H1 (cell line): ENCODE data around the gene MRPS34. TPM values are rescaled to one million over a fixed set of nuclear protein-coding genes. Genes with fewer than 3 reads are reported as not detected.

ENCODE experiments used
- CTCF ChIA-PET: fragments of 300-600 bp; sonication (Branson Sonifier 250); formaldehyde crosslinking; loops from one replicate; lab custom pipeline; 2021; ENCODE audit not compliant: partially characterized antibody; lab: Charles Lee
- POLR2A ChIA-PET: fragments of 300-600 bp; sonication (Branson Sonifier 250); formaldehyde crosslinking; loops from one replicate; lab custom pipeline; 2021; ENCODE audit warnings: inconsistent platforms; ENCODE audit not compliant: partially characterized antibody; lab: Charles Lee
- DNase-seq, 2 experiments: peaks; one replicate each; pipeline versions ENCODE4 v3.0.0 to v3.0.0-alpha.2; 2010 to 2022; ENCODE audit warnings: low spot score in 2 of 2, low read depth in 1 of 2, mixed read lengths in 1 of 2
- FAIRE-seq: peaks from 2 replicates; lab custom pipeline; 2011; peaks lifted over from hg19 to GRCh38; lab: Jason Lieb, UNC
- H2AFZ ChIP-seq: 2 replicates; pipeline ENCODE4 v1.8.1; 2012; ENCODE audit warnings: low read length, inconsistent platforms
- H2AK5ac ChIP-seq: 2 replicates; pipeline ENCODE4 v1.6.1; 2013; ENCODE audit warnings: low read depth, low read length
- H2BK120ac ChIP-seq: replicated peaks from 2 replicates; pipeline ENCODE3; 2013; ENCODE audit warnings: low read depth, low read length, inconsistent platforms
- H2BK12ac ChIP-seq: 2 replicates; pipeline ENCODE4 v1.6.1; 2013; ENCODE audit warnings: low read depth, low read length
- H2BK15ac ChIP-seq: 2 replicates; pipeline ENCODE4 v1.6.1; 2013; ENCODE audit warnings: low read length
- H2BK20ac ChIP-seq: 2 replicates; pipeline ENCODE4 v1.6.1; 2013; ENCODE audit warnings: low read length
- H2BK5ac ChIP-seq: 2 replicates; pipeline ENCODE4 v1.6.1; 2013; ENCODE audit warnings: low read depth, low read length
- H3K14ac ChIP-seq: 2 replicates; pipeline ENCODE4 v1.6.1; 2013; ENCODE audit warnings: inconsistent platforms; ENCODE audit not compliant: insufficient read length
- H3K18ac ChIP-seq: 2 replicates; pipeline ENCODE4 v1.6.1; 2013; ENCODE audit warnings: low read length; ENCODE audit errors: extremely low read depth
- H3K23ac ChIP-seq: 2 replicates; pipeline ENCODE4 v1.6.1; 2013; ENCODE audit warnings: inconsistent platforms; ENCODE audit not compliant: insufficient read length
- H3K23me2 ChIP-seq: 2 replicates; pipeline ENCODE4 v1.6.1; 2013; ENCODE audit warnings: low read depth, low read length
- H3K27ac ChIP-seq: 2 replicates; pipeline ENCODE4 v1.6.1; 2011; ENCODE audit warnings: low read depth, low read length, inconsistent platforms
- H3K27me3 ChIP-seq, 4 experiments: replicated peaks in 1 of 4; 1 replicate in 1 of 4; 2 replicates in 3 of 4; pipeline versions ENCODE4 v1.6.1 to v1.8.1; 2011 to 2013; ENCODE audit warnings: low read length in 3 of 4, mild to moderate bottlenecking in 3 of 4, inconsistent platforms in 2 of 4, mixed read lengths in 2 of 4, moderate library complexity in 1 of 4; ENCODE audit not compliant: control insufficient read depth in 3 of 4, insufficient read depth in 3 of 4; ENCODE audit errors: extremely low read depth in 1 of 4
- H3K36me3 ChIP-seq, 4 experiments: 2 replicates each; pipeline versions ENCODE4 v1.6.1 to v1.8.1; 2011 to 2013; ENCODE audit warnings: mild to moderate bottlenecking in 4 of 4, low read length in 3 of 4, moderate library complexity in 2 of 4, control low read depth in 1 of 4, inconsistent platforms in 1 of 4; ENCODE audit not compliant: insufficient read depth in 4 of 4, control insufficient read depth in 2 of 4
- H3K4ac ChIP-seq: replicated peaks from 2 replicates; pipeline ENCODE3; 2013; ENCODE audit warnings: low read length, low read depth, mixed read lengths, inconsistent platforms; ENCODE audit not compliant: insufficient read length
- H3K4me1 ChIP-seq, 4 experiments: replicated peaks in 1 of 4; 1 replicate in 1 of 4; 2 replicates in 3 of 4; pipeline versions ENCODE4 v1.6.1 to v1.8.1; 2011 to 2013; ENCODE audit warnings: low read length in 3 of 4, inconsistent platforms in 2 of 4, mixed read lengths in 1 of 4; ENCODE audit not compliant: insufficient read depth in 4 of 4, control insufficient read depth in 3 of 4
- H3K4me2 ChIP-seq, 2 experiments: 2 replicates each; pipeline versions ENCODE4 v1.6.1 to v1.8.1; 2011 to 2013; ENCODE audit warnings: low read depth in 2 of 2, low read length in 2 of 2, control low read depth in 1 of 2, inconsistent platforms in 1 of 2, mild to moderate bottlenecking in 1 of 2; ENCODE audit not compliant: insufficient read depth in 1 of 2
- H3K4me3 ChIP-seq, 4 experiments: fragments of 200-600, 300-600 bp in 1 of 4; sonication (generic), shearing (Covaris generic), sonication (Bioruptor Twin) in 1 of 4; 2 replicates each; pipeline versions ENCODE4 v1.5.1 to v1.8.1; 2011 to 2016; ENCODE audit warnings: low read length in 4 of 4, low read depth in 3 of 4, control low read depth in 2 of 4, inconsistent platforms in 2 of 4, mild to moderate bottlenecking in 2 of 4, mixed read lengths in 1 of 4, moderate library complexity in 1 of 4; ENCODE audit not compliant: insufficient read depth in 2 of 4; ENCODE audit errors: extremely low read depth in 1 of 4
- H3K56ac ChIP-seq: replicated peaks from 2 replicates; pipeline ENCODE3; 2013; ENCODE audit warnings: low read depth, mild to moderate bottlenecking, mixed read lengths, low read length, inconsistent platforms; ENCODE audit not compliant: insufficient read length
- H3K79me1 ChIP-seq: 2 replicates; pipeline ENCODE4 v1.6.1; 2013; ENCODE audit warnings: low read depth, low read length, control low read depth
- H3K79me2 ChIP-seq, 2 experiments: 2 replicates each; pipeline versions ENCODE4 v1.6.1 to v1.8.1; 2012 to 2013; ENCODE audit warnings: low read length in 2 of 2, mild to moderate bottlenecking in 2 of 2, inconsistent platforms in 1 of 2; ENCODE audit not compliant: insufficient read depth in 2 of 2, control insufficient read depth in 1 of 2
- H3K9ac ChIP-seq, 4 experiments: replicated peaks in 1 of 4; 1 replicate in 1 of 4; 2 replicates in 3 of 4; pipeline versions ENCODE4 v1.6.1 to v1.8.1; 2011 to 2013; ENCODE audit warnings: low read depth in 3 of 4, low read length in 3 of 4, control low read depth in 2 of 4, mild to moderate bottlenecking in 2 of 4, moderate library complexity in 2 of 4, inconsistent platforms in 1 of 4; ENCODE audit errors: extremely low read depth in 1 of 4
- H3K9me3 ChIP-seq, 2 experiments: 2 replicates each; pipeline versions ENCODE4 v1.6.1 to v1.8.1; 2012 to 2013; ENCODE audit warnings: mild to moderate bottlenecking in 2 of 2, moderate library complexity in 2 of 2, control low read depth in 1 of 2, inconsistent platforms in 1 of 2, low read depth in 1 of 2, low read length in 1 of 2, mixed read lengths in 1 of 2; ENCODE audit not compliant: insufficient read depth in 2 of 2
- H4K20me1 ChIP-seq, 2 experiments: replicated peaks in 1 of 2; 2 replicates each; pipeline versions ENCODE3 to v1.8.1; 2011 to 2013; ENCODE audit warnings: inconsistent platforms in 2 of 2, low read length in 2 of 2, mild to moderate bottlenecking in 1 of 2; ENCODE audit not compliant: insufficient read depth in 2 of 2, control insufficient read depth in 1 of 2
- H4K5ac ChIP-seq: 2 replicates; pipeline ENCODE4 v1.6.1; 2013; ENCODE audit warnings: low read length, low read depth, mixed read lengths, inconsistent platforms; ENCODE audit not compliant: insufficient read length
- H4K8ac ChIP-seq: 2 replicates; pipeline ENCODE4 v1.8.0; 2013; ENCODE audit warnings: mild to moderate bottlenecking, moderate library complexity, low read length, inconsistent platforms; ENCODE audit not compliant: insufficient read depth; ENCODE audit errors: extremely low read depth
- H4K91ac ChIP-seq: replicated peaks from 2 replicates; pipeline ENCODE3; 2013; ENCODE audit warnings: low read length, mixed read lengths, inconsistent platforms; ENCODE audit not compliant: insufficient read length
- CBX8 ChIP-seq: fragments of 300-800, 300-1000 bp; sonication (generic); IDR thresholded peaks from 2 replicates; pipeline ENCODE4 v1.7.1; 2016; ENCODE audit warnings: low read depth, low read length, borderline replicate concordance
- RFX5 ChIP-seq: IDR thresholded peaks from 2 replicates; pipeline ENCODE4 v1.6.1; 2011; ENCODE audit warnings: low read depth, low read length, improper control_type of control experiment, borderline replicate concordance
- SRF ChIP-seq: IDR thresholded peaks from 2 replicates; pipeline ENCODE4 v1.6.1; 2011; ENCODE audit warnings: mild to moderate bottlenecking, low read depth, low read length, moderate library complexity
- TEAD4 ChIP-seq: IDR thresholded peaks from 2 replicates; pipeline ENCODE4 v1.6.1; 2012; ENCODE audit warnings: low read depth, low read length, inconsistent platforms, mixed read lengths
- WGBS, 2 experiments: shearing (Covaris generic) in 1 of 2; methylation state at CpG; one replicate each; pipeline versions ENCODE4 v1.1.6 to v1.1.7; 2013 to 2015; ENCODE audit warnings: low lambda C conversion rate in 2 of 2, mixed read lengths in 2 of 2, inconsistent platforms in 1 of 2, low coverage in 1 of 2, missing lambda C conversion rate in 1 of 2; ENCODE audit not compliant: insufficient replicate concordance in 2 of 2, insufficient coverage in 1 of 2, insufficient read length in 1 of 2; ENCODE audit errors: extremely low coverage in 1 of 2, missing lambda C conversion rate in 1 of 2; 5-methylcytosine and 5-hydroxymethylcytosine counted together
- polyA plus RNA-seq, 7 experiments: library from polyadenylated mRNA; depleted of rRNA in 3 of 7; stranded (reverse) in 5 of 7; unstranded in 2 of 7; fragments of >200 nt in 5 of 7; fragments of 200-250 nt in 2 of 7; gene quantifications; 1 replicate in 5 of 7; 2 replicates in 1 of 7; 4 replicates in 1 of 7; pipeline versions ENCODE4 v1.2.1 to v1.2.3, GENCODE V29; 2011 to 2013; ENCODE audit warnings: missing spikeins in 2 of 7, mixed read lengths in 2 of 7
- total RNA-seq: library from RNA; stranded (reverse); fragmentation: NEBNext Ultra II Directional; extraction: Animal tissue kit (Norgen Biotek cat#: 25700); gene quantifications from 2 replicates; pipeline ENCODE4 v1.2.1, GENCODE V29; 2021

Gene MRPS34
- total and polyA plus RNA-seq, 2 of the 8 experiments (the other 6 are each of a cell fraction or from before 2014, with no cell fraction given), result 168 to 252 TPM

- ChIA-PET CTCF (interaction anchor here (0.6 to 2.1 kb wide), 2 partner anchors 23 to 210 kb away, joined by 3 to 5 read pairs; partner anchors contain the start of gene MAPK8IP3), POLR2A (interaction anchor here (0.7 to 0.8 kb wide), 2 partner anchors 11 to 41 kb away, joined by 3 to 6 read pairs; no protein-coding TSS in a partner anchor)
- H3K56ac ChIP-seq, result no peak overlapping the region
These were observed 43.9 kb downstream of the MRPS34 start for GRCh38 chr16:1729026-1729425.

More at GRCh38 chr16:1729026-1729425, 43.9 kb downstream of the MRPS34 start:
- H4K20me1 ChIP-seq, result peaks cover 0 to 12% of the 10 kb centered on the region in 2 experiments
- H2BK20ac ChIP-seq, result no peak overlapping the region
- peaks cover 0 to 14% (median 3%) of the 10 kb centered on the region in 4 experiments; a peak in 4 of 8 replicates for H3K36me3 ChIP-seq
- TF ChIP-seq TEAD4, result no peak
- no peak for TF ChIP-seq CBX8
- TF ChIP-seq SRF, result no peak
- no peak for TF ChIP-seq RFX5
- no peak overlapping the region for H3K4me3 ChIP-seq
- no peaks in the 10 kb centered on the region for H3K23me2 ChIP-seq
- H3K18ac ChIP-seq, result no peak overlapping the region
- no peak overlapping the region for H3K4me2 ChIP-seq
- H3K14ac ChIP-seq, result no peak overlapping the region
- H3K4ac ChIP-seq, result no peak overlapping the region
- FAIRE-seq, result no peak
- no peak overlapping the region for H4K91ac ChIP-seq
- 0 out of 7 replicates have a peak, but pooled peaks cover 0 to 2% (median 0%) of the 10 kb centered on the region in 4 experiments for H3K4me1 ChIP-seq
- H4K8ac ChIP-seq, result no peak overlapping the region
- no peak overlapping the region for H4K5ac ChIP-seq
- H3K9me3 ChIP-seq, result no peaks in the 10 kb centered on the region; a peak in 1 of 4 replicates
- H3K79me1 ChIP-seq, result peaks cover 5% of the 10 kb centered on the region
- H3K23ac ChIP-seq, result no peak overlapping the region
- 95% methylated on average over 18 of the region's 18 CpGs; no CpG with 5 or more reads in 1 of the 2 experiments for WGBS, 2 experiments
- H3K27me3 ChIP-seq, result no peaks in the 10 kb centered on the region
- H2BK15ac ChIP-seq, result no peak overlapping the region
- H2BK5ac ChIP-seq, result no peak overlapping the region
- H2BK12ac ChIP-seq, result no peak overlapping the region
- H3K79me2 ChIP-seq, result no peaks in the 10 kb centered on the region; a peak in 2 of 4 replicates
- no peak overlapping the region for H2AK5ac ChIP-seq
- no peak overlapping the region for H2AFZ ChIP-seq
- H3K9ac ChIP-seq, result no peak overlapping the region
- no peak overlapping the region for H3K27ac ChIP-seq
- H2BK120ac ChIP-seq, result no peak overlapping the region
- no peak for DNase-seq
